PC-9 (cell line): ENCODE data around the gene CCDC182.

Source experiments
- CTCF ChIP-seq: fragments of 200-600 bp; sonication (generic); conservative IDR thresholded peaks from 2 replicates; pipeline ENCODE4 v1.6.1; 2017; ENCODE audit warnings: mixed run types, antibody characterized with exemption, mild to moderate bottlenecking, moderate library complexity
- EZH2 ChIP-seq: fragments of 200-600 bp; sonication (generic); IDR thresholded peaks from 2 replicates; pipeline ENCODE4 v1.8.0; 2017; ENCODE audit warnings: antibody characterized with exemption, low read depth

- TF ChIP-seq CTCF (no peak), EZH2 (no peak)
Measured at GRCh38 chr17:57721967-57722703, 23.0 kb downstream of the CCDC182 start.
